A549 (cell line): ENCODE results near the gene HIVEP3. TPM values are rescaled to one million over a fixed set of nuclear protein-coding genes. Genes with fewer than 3 reads are reported as not detected.
A peak's percentile ranks its signal among the peaks of the same experiment; 100 is the strongest.

ENCODE experiments used
- ATAC-seq, 2 experiments: fragments of 200-7000 bp in 1 of 2; fragments of >200 bp in 1 of 2; cut with Nextera tagmentation in 1 of 2; cut with Tn5 transposase in 1 of 2; 3 replicates each; pipeline versions ENCODE4 v1.8.0 to v1.9.1; 2018 to 2020; ENCODE audit warnings: mild to moderate bottlenecking in 1 of 2, moderate library complexity in 1 of 2
- CTCF ChIA-PET: fragments of 300-600 bp; sonication (Branson Sonifier 250); formaldehyde crosslinking; extraction: SDS; loops from one replicate; lab custom pipeline; 2021; ENCODE audit warnings: antibody characterized with exemption, inconsistent platforms; lab: Yijun Ruan, JAX
- POLR2A ChIA-PET: fragments of 350-600 bp; formaldehyde crosslinking; extraction: SDS; loops from one replicate; lab custom pipeline; 2021; ENCODE audit warnings: antibody characterized with exemption, inconsistent platforms; lab: Yijun Ruan, JAX
- DNase-seq, 2 experiments: peaks; one replicate each; pipeline versions ENCODE4 v3.0.0 to v3.0.0-alpha.2; 2011 to 2016; ENCODE audit warnings: low read depth in 1 of 2, low spot score in 1 of 2
- FAIRE-seq: peaks from 2 replicates; lab custom pipeline; 2011; peaks lifted over from hg19 to GRCh38; lab: Jason Lieb, UNC
- H3K27ac ChIP-seq, 2 experiments: fragments of >200 bp; sonication (Bioruptor Twin); formaldehyde crosslinking; 3 replicates each; pipeline ENCODE4 v1.5.1; 2016 to 2017
- H3K4me1 ChIP-seq: fragments of >200 bp; sonication (Bioruptor Twin); formaldehyde crosslinking; 3 replicates; pipeline ENCODE4 v1.6.1; 2016
- H3K4me2 ChIP-seq: fragments of >200 bp; sonication (Bioruptor Twin); formaldehyde crosslinking; 3 replicates; pipeline ENCODE4 v1.6.1; 2016
- H3K4me3 ChIP-seq: fragments of >200 bp; sonication (Bioruptor Twin); formaldehyde crosslinking; 3 replicates; pipeline ENCODE4 v1.5.1; 2016
- H3K9me3 ChIP-seq: fragments of >200 bp; sonication (Bioruptor Twin); formaldehyde crosslinking; 3 replicates; pipeline ENCODE4 v1.6.1; 2016
- CEBPB ChIP-seq, 2 experiments: fragments of >200 bp in 1 of 2; sonication (Bioruptor Twin) in 1 of 2; formaldehyde crosslinking in 1 of 2; IDR thresholded peaks; 2 replicates each; pipeline ENCODE4 v1.6.1; 2012 to 2016
- CHD2 ChIP-seq: fragments of 150-350 bp; IDR thresholded peaks from 2 replicates; pipeline ENCODE4 v1.6.1; 2014; ENCODE audit warnings: low read length; ENCODE audit not compliant: partially characterized antibody
- CHD4 ChIP-seq: fragments of 200-600 bp; sonication (generic); IDR thresholded peaks from 2 replicates; pipeline ENCODE4 v1.6.1; 2016; ENCODE audit warnings: antibody characterized with exemption, mild to moderate bottlenecking, borderline replicate concordance
- ELK1 ChIP-seq: fragments of 150-350 bp; IDR thresholded peaks from 2 replicates; pipeline ENCODE4 v1.6.1; 2014; ENCODE audit warnings: low read depth, mild to moderate bottlenecking, low read length
- ESRRA ChIP-seq: fragments of 150-350 bp; IDR thresholded peaks from 2 replicates; pipeline ENCODE4 v1.6.1; 2014; ENCODE audit warnings: mild to moderate bottlenecking, low read length, borderline replicate concordance
- FOSL2 ChIP-seq, 2 experiments: fragments of 450-650 bp in 1 of 2; fragments of >200 bp in 1 of 2; sonication (Bioruptor Twin) in 1 of 2; formaldehyde crosslinking; IDR thresholded peaks; 2 replicates each; pipeline versions ENCODE4 v1.5.0 to v1.6.1; 2016 to 2020; ENCODE audit warnings: mild to moderate bottlenecking in 1 of 2, moderate library complexity in 1 of 2
- FOXS1 ChIP-seq: fragments of 250-450 bp; sonication (Bioruptor Pico); IDR thresholded peaks from 2 replicates; pipeline ENCODE4 v1.5.0; 2020; ENCODE audit warnings: mild to moderate bottlenecking, moderate library complexity
- HDAC2 ChIP-seq: fragments of 200-600 bp; sonication (generic); IDR thresholded peaks from 2 replicates; pipeline ENCODE4 v1.6.1; 2016
- HOXA7 ChIP-seq: fragments of 250-450 bp; sonication (Bioruptor Pico); IDR thresholded peaks from 2 replicates; pipeline ENCODE4 v1.5.0; 2020; ENCODE audit warnings: mild to moderate bottlenecking, moderate library complexity
- POLR2AphosphoS2 ChIP-seq: conservative IDR thresholded peaks from 2 replicates; pipeline ENCODE4 v1.6.1; 2012; ENCODE audit warnings: low read length, improper control_type of control experiment, inconsistent platforms
- RAD21 ChIP-seq, 2 experiments: fragments of >200 bp in 1 of 2; sonication (Bioruptor Twin) in 1 of 2; formaldehyde crosslinking in 1 of 2; IDR thresholded peaks in 1 of 2; conservative IDR thresholded peaks in 1 of 2; 2 replicates in 1 of 2; 3 replicates in 1 of 2; pipeline ENCODE4 v1.6.1; 2012 to 2018; ENCODE audit warnings: inconsistent platforms in 1 of 2
- RFX5 ChIP-seq: fragments of 450-650 bp; IDR thresholded peaks from 2 replicates; pipeline ENCODE4 v1.7.1; 2014; ENCODE audit warnings: antibody characterized with exemption, mild to moderate bottlenecking, moderate library complexity
- SMC3 ChIP-seq: fragments of >200 bp; sonication (Bioruptor Twin); formaldehyde crosslinking; IDR thresholded peaks from 3 replicates; pipeline ENCODE4 v1.6.1; 2018; ENCODE audit warnings: inconsistent platforms
- SREBF2 ChIP-seq: fragments of 450-650 bp; IDR thresholded peaks from 2 replicates; pipeline ENCODE4 v1.6.1; 2014; ENCODE audit warnings: mild to moderate bottlenecking, moderate library complexity
- ZC3H11A ChIP-seq: fragments of 450-650 bp; IDR thresholded peaks from 2 replicates; pipeline ENCODE4 v1.6.1; 2014; ENCODE audit warnings: antibody characterized with exemption, mild to moderate bottlenecking
- ZSCAN20 ChIP-seq: fragments of 250-450 bp; sonication (Bioruptor Pico); IDR thresholded peaks from 2 replicates; pipeline ENCODE4 v1.8.0; 2022; ENCODE audit warnings: mild to moderate bottlenecking, moderate library complexity
- WGBS: methylation state at CpG from one replicate; pipeline ENCODE4 v1.1.6; 2017; ENCODE audit errors: missing lambda C conversion rate; 5-methylcytosine and 5-hydroxymethylcytosine counted together
- polyA plus RNA-seq, 4 experiments: library from polyadenylated mRNA; depleted of rRNA in 3 of 4; stranded (reverse); fragments of >200 nt; fragmentation: RNase III in 1 of 4; extraction: RNeasy Plus Mini Kit Qiagen cat#74134 plus additional on column Dnase treatment in 1 of 4; gene quantifications; 2 replicates in 3 of 4; 3 replicates in 1 of 4; pipeline ENCODE4 v1.2.3, GENCODE V29; 2011 to 2017

The HIVEP3 gene
- polyA plus RNA-seq, 2 of the 4 experiments (the other 2 are of a cell fraction), result 1.5 to 2.0 TPM

- ATAC-seq (peak; percentile 10 to 23; a peak in 4 of 6 replicates), FAIRE-seq (no peak), DNase-seq (no peak)
- peak overlapping the region; percentile 57 for H3K4me3 ChIP-seq
- H3K4me2 ChIP-seq, result peak overlapping the region; percentile 97
- TF ChIP-seq ELK1, result no peak
- peak overlapping the region in 1 of 2 experiments; percentile 82; a peak in 3 of 6 replicates for H3K27ac ChIP-seq
- H3K4me1 ChIP-seq, result peaks cover 22% of the 10 kb centered on the region
- POLR2A ChIA-PET, result no interaction called here
- WGBS, result 70% methylated on average over 2 of the region's 44 CpGs
- CTCF ChIA-PET, result interaction anchor here (1.2 kb wide), 1 partner anchor 373 kb away, joined by 3 read pairs; no protein-coding TSS in a partner anchor
- H3K9me3 ChIP-seq, result no peaks in the 10 kb centered on the region
These were observed 257.2 kb downstream of the HIVEP3 start for GRCh38 chr1:41661428-41662060.

DNA sequence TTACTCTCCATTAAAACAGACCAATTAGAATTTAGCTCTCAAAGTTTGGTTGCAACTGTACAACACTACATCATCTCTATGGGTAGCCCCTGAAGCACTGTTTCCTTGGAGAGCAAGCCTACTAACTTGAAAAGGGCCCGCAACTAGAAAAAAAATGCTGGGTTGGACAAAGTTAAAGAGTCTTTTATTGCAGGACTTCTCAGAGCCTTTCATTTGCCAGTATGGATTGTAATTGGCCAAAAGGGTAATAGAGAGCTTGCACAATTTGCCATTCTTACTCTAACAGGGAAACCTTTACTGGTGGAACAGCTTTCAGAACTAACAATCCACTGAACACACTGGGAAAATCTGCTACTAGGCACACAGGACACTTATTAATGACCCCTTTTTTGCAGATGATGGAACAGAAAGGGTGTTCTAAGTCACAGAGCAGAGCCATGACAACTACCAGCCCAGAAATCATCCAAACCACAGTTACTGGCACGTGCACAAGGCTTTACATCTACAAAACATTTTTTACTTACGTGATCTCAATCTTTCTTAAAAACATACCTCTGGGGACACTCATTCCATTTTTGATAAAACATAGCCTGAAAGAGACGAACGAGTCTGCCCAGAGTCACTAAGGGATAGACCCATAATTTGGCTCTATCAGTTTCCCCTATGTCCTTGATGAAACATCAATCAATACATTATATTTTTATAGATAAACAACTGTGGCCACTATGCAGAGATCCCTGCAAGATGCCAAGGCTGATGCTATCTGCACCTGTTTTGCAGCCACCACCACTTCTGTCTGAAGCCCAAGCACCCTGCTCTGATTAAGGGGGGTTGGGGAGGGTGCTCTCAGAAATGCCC, 257.9 kb downstream of the HIVEP3 start:
- ATAC-seq (no peak), FAIRE-seq (no peak), DNase-seq (no peak)
- H3K9me3 ChIP-seq, result no peaks in the 10 kb centered on the region
- H3K4me3 ChIP-seq, result peak overlapping the region; percentile 57; the same call in 2 of the 3 replicates
- no peak overlapping the region for H3K27ac ChIP-seq
- 85% methylated on average over 5 of the region's 5 CpGs for WGBS
- no peak for TF ChIP-seq CEBPB (IDR thresholded peaks at IDR 0.05)
- no peak for TF ChIP-seq HDAC2
- no peak for TF ChIP-seq ZC3H11A
- ChIA-PET POLR2A (no interaction called here), CTCF (interaction anchor here (1.2 to 1.6 kb wide), 2 partner anchors 86 to 374 kb away, joined by 3 to 4 read pairs; no protein-coding TSS in a partner anchor)
- peaks cover 22% of the 10 kb centered on the region for H3K4me1 ChIP-seq
- peak overlapping the region; percentile 97 for H3K4me2 ChIP-seq

DNA sequence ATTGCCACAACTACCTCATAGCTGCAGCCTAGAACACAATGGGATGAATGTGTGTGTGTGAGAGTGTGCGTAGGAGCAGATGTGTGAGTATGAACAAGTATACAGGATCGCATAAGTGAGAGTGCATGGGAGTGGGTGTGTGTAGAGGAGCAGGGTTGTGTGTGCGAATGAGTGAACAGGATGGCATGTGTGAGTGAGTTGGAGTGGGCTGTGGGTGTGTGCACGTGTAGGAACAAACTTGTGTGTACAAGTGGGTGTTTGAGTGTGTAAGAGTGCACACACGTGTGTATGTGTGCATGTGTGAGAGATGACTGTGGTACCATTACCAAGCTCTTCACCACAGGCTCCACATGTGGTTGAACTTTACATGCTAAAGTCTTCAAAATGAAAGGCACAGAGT, 258.8 kb downstream of the HIVEP3 start:
- H3K4me1 ChIP-seq, result peaks cover 14% of the 10 kb centered on the region; the same call in 2 of the 3 replicates
- DNase-seq (no peak), ATAC-seq (no peak), FAIRE-seq (no peak)
- no peak overlapping the region for H3K4me2 ChIP-seq
- ChIA-PET CTCF (interaction anchor here (1.6 kb wide), 1 partner anchor 85 kb away, joined by 4 read pairs; no protein-coding TSS in a partner anchor), POLR2A (no interaction called here)
- H3K4me3 ChIP-seq, result no peak overlapping the region
- no peaks in the 10 kb centered on the region for H3K9me3 ChIP-seq
- H3K27ac ChIP-seq, result no peak overlapping the region
- TF ChIP-seq ZSCAN20 (CRISPR knock-in tag) (no peak), CHD2 (no peak)
- 79% methylated on average over 5 of the region's 5 CpGs for WGBS

DNA sequence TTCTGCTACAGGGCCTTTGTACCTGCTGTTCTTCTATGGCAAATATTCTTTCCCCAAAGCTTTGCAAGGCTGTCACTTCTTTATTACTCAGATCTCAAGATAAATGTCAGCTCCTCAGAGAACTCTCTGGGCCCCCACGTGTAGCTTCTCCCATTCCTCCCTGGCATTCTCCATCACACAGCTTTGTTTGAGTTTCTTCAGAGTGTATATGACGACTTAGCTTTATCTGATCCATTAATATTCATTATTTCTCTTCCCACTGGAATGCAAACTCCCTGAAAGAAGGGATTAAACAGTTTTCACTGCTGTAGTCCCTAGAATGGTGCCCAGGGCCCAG, 259.6 kb downstream of the HIVEP3 start:
- H3K4me2 ChIP-seq, result no peak overlapping the region
- ChIA-PET CTCF (interaction anchor here (1.6 kb wide), 1 partner anchor 85 kb away, joined by 4 read pairs; no protein-coding TSS in a partner anchor), POLR2A (no interaction called here)
- no peak overlapping the region for H3K27ac ChIP-seq
- 71% methylated on average over 2 of the region's 2 CpGs for WGBS
- TF ChIP-seq HDAC2, result no peak
- no peak for TF ChIP-seq CHD4
- TF ChIP-seq RFX5, result no peak
- TF ChIP-seq ESRRA, result no peak
- no peak for TF ChIP-seq SREBF2
- no peak for TF ChIP-seq POLR2AphosphoS2
- TF ChIP-seq FOXS1 (CRISPR knock-in tag), result no peak
- TF ChIP-seq RAD21 (conservative IDR thresholded peaks at IDR 0.05 in 1 of 2, IDR thresholded peaks at IDR 0.05 in 1 of 2), result no peak
- TF ChIP-seq FOSL2 (IDR thresholded peaks at IDR 0.05), result no peak
- TF ChIP-seq FOSL2 (CRISPR knock-in tag; IDR thresholded peaks at IDR 0.05), result no peak
- no peak for TF ChIP-seq HOXA7 (CRISPR knock-in tag)
- no peak for TF ChIP-seq SMC3
- ATAC-seq, result no peak
- no peak overlapping the region for H3K4me3 ChIP-seq
- no peak for DNase-seq
- H3K4me1 ChIP-seq, result peaks cover 10% of the 10 kb centered on the region; the same call in 1 of the 3 replicates
- FAIRE-seq, result no peak
- H3K9me3 ChIP-seq, result no peaks in the 10 kb centered on the region
